Cardiac atrium fibroblast (primary cell): Measurements from ENCODE around the gene VTA1. TPM values are rescaled to one million over a fixed set of nuclear protein-coding genes. Genes with fewer than 3 reads are reported as not detected.

Experiments used
- total RNA-seq: library from RNA; depleted of rRNA; stranded (reverse); fragments of >200 nt; gene quantifications from 2 replicates; pipeline ENCODE4 v1.2.3, GENCODE V29; 2015

VTA1 gene, protein sequence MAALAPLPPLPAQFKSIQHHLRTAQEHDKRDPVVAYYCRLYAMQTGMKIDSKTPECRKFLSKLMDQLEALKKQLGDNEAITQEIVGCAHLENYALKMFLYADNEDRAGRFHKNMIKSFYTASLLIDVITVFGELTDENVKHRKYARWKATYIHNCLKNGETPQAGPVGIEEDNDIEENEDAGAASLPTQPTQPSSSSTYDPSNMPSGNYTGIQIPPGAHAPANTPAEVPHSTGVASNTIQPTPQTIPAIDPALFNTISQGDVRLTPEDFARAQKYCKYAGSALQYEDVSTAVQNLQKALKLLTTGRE
- total RNA-seq = 41.2 and 46.7 TPM in 2 replicates

DNA sequence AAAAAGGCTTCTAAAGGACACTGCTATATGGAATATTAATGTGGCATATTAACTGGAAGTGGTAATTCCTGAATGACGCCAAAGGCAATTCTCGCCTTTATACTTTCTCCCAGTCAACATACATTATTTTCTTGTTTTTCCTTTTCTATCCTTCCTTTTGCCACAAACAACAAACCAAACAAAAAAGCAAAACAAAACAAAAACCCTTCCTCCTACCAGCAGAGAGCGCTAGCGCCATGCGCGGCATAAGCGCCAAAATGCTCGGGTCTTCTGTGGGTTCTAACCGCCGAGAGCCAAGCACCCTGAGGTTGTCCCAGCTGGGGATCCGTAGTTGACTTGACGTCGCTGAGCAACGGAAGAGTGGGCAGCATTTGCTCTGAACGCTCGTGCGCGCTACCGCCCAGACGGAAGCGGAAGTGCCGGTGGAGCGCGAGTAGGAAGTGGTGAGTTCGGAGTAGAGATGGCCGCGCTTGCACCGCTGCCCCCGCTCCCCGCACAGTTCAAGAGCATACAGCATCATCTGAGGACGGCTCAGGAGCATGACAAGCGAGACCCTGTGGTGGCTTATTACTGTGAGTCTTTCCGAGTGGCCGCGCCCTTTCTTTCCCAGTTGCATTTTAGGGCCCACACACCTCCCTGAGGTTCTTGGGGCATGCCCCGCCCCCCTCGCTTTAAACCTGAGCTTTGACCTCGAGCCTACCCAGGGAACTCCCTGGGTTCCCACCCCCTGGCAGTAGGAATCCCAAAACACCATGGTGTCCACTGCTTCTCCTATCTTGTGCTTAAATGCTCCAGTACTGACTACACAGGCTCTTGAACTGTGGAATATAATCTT lies at the start of gene VTA1, which contains the start of gene NMBR:
Gene VTA1 (plus strand): TSS at position 436 of the 835 bp plus-strand sequence. CDS start 25 bp downstream, at position 461.
Gene NMBR (minus strand): TSS at position 295 of the 835 bp plus-strand sequence. CDS start 58,464 bp downstream, outside the sequence.

DNA sequence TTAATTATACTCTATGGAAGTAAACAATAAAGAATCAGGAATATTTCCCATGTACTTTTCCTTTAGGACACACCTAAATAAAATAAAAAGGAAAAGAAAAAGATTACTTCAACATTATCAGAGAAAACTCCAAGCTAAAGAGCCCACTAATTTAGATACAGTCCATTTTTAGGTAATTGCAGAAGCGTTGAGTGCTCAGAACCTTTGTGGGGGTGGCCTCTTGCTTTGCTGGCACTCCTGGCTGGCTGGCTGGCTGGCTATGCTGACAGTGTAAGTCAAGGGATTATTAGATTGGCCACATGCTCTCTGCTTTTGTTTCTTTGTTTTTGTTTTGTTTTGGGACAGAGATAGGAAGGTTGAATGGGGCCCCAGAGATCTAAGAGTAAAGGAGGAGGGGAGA lies 14.4 kb upstream of the VTA1 start, which contains the start of gene GJE1:
Gene GJE1 (plus strand): TSS at position 301 of the 400 bp plus-strand sequence. CDS start 234 bp downstream, outside the sequence.

Other genes with a start within 250 kb of the VTA1 start
- gene GJE1, start 14.3 kb upstream of the VTA1 start, total RNA-seq = not detected in 2 replicates
- not detected in 2 replicates for gene NMBR, start 141 bp upstream of the VTA1 start, total RNA-seq
- gene ADGRG6, start 154.7 kb downstream of the VTA1 start, total RNA-seq = 1.4 and 2.3 TPM in 2 replicates